OCI-LY7 (cell line): Measurements from ENCODE around the gene TANGO2.

Source experiments
- EZH2phosphoT487 ChIP-seq: fragments of 200-600 bp; sonication (generic); IDR thresholded peaks from 2 replicates; pipeline ENCODE4 v1.6.1; 2018; ENCODE audit warnings: low read depth, borderline replicate concordance, mild to moderate bottlenecking, mixed run types, antibody characterized with exemption, low read length, moderate library complexity, mixed read lengths
- TF ChIP-seq, protein P1 (sequence below): fragments of 200-600 bp; sonication (generic); conservative IDR thresholded peaks from 2 replicates; pipeline ENCODE4 v1.5.1; 2014; ENCODE audit warnings: mild to moderate bottlenecking, antibody characterized with exemption, low read length, moderate library complexity, mixed read lengths

DNA sequence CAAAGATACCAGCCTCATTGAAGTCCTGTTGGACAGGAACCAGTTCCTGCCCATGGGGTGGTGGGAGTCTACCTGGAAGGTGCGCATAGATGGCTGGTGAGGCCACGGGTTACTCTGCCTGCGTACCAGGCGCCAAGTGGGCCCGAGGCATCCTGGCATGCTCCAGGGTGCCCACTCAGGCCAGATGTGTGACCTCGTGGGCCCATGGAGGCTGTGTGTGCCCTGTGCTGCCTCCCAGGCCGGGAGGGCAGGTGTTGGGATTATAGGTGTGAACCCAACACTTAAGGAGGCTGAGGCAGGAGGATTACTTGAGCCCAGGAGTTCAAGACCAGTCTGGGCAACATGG is 23.1 kb downstream of the TANGO2 start:
- TF ChIP-seq EZH2phosphoT487 = no peak
- TF ChIP-seq, protein P1, sequence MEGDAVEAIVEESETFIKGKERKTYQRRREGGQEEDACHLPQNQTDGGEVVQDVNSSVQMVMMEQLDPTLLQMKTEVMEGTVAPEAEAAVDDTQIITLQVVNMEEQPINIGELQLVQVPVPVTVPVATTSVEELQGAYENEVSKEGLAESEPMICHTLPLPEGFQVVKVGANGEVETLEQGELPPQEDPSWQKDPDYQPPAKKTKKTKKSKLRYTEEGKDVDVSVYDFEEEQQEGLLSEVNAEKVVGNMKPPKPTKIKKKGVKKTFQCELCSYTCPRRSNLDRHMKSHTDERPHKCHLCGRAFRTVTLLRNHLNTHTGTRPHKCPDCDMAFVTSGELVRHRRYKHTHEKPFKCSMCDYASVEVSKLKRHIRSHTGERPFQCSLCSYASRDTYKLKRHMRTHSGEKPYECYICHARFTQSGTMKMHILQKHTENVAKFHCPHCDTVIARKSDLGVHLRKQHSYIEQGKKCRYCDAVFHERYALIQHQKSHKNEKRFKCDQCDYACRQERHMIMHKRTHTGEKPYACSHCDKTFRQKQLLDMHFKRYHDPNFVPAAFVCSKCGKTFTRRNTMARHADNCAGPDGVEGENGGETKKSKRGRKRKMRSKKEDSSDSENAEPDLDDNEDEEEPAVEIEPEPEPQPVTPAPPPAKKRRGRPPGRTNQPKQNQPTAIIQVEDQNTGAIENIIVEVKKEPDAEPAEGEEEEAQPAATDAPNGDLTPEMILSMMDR = no peak
